Measurements from ENCODE around the gene CDH7. TPM values are rescaled to one million over a fixed set of nuclear protein-coding genes. Genes with fewer than 3 reads are reported as not detected.

The CDH7 gene
- total RNA-seq, 4 donors from 2014 or later: 0.47 TPM; not detected in 3

GRCh38 chr18:65827444-65827843 is 76.6 kb downstream of the CDH7 start:
- no peak for DNase-seq (ENCODE audit: low spot score)
- ATAC-seq (ENCODE audit: low FRiP score): no peak
- TF ChIP-seq, protein P1, sequence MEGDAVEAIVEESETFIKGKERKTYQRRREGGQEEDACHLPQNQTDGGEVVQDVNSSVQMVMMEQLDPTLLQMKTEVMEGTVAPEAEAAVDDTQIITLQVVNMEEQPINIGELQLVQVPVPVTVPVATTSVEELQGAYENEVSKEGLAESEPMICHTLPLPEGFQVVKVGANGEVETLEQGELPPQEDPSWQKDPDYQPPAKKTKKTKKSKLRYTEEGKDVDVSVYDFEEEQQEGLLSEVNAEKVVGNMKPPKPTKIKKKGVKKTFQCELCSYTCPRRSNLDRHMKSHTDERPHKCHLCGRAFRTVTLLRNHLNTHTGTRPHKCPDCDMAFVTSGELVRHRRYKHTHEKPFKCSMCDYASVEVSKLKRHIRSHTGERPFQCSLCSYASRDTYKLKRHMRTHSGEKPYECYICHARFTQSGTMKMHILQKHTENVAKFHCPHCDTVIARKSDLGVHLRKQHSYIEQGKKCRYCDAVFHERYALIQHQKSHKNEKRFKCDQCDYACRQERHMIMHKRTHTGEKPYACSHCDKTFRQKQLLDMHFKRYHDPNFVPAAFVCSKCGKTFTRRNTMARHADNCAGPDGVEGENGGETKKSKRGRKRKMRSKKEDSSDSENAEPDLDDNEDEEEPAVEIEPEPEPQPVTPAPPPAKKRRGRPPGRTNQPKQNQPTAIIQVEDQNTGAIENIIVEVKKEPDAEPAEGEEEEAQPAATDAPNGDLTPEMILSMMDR (IDR thresholded peaks at IDR 0.05): no peak

- DNase-seq (ENCODE audit: low spot score): no peak
- TF ChIP-seq, protein P1 (IDR thresholded peaks at IDR 0.05): no peak
These were observed 85.1 kb downstream of the CDH7 start for GRCh38 chr18:65835881-65836280.

GRCh38 chr18:65846107-65846506 is 95.3 kb downstream of the CDH7 start:
- DNase-seq (ENCODE audit: low spot score) (no peak), ATAC-seq (ENCODE audit: low FRiP score) (no peak)
- TF ChIP-seq, protein P1 (IDR thresholded peaks at IDR 0.05): no peak

More at GRCh38 chr18:65835881-65836280, 85.1 kb downstream of the CDH7 start:
- ATAC-seq (ENCODE audit: low FRiP score): no peak

DNA sequence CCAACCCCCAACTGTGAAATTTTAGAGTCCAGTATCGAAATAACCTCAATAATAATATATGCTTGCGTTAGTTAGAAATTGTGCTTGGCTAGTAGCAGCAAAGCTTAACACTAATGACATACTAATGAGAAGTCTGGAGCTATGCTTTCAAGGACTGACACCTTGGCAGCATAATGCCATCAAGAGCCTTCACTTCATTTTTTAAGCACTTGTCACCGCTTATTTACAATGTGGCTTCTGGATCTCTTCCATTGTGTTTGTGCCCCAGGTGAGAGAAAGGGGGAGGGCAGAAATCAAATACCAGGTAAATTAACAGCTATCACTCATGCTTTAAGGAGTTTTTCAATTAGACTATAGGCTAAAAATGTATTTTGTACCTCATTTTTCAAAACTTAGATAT is 101.5 kb downstream of the CDH7 start:
- DNase-seq (ENCODE audit: low spot score) (no peak), ATAC-seq (ENCODE audit: low FRiP score) (no peak)
- TF ChIP-seq, protein P1 (IDR thresholded peaks at IDR 0.05): no peak

DNA sequence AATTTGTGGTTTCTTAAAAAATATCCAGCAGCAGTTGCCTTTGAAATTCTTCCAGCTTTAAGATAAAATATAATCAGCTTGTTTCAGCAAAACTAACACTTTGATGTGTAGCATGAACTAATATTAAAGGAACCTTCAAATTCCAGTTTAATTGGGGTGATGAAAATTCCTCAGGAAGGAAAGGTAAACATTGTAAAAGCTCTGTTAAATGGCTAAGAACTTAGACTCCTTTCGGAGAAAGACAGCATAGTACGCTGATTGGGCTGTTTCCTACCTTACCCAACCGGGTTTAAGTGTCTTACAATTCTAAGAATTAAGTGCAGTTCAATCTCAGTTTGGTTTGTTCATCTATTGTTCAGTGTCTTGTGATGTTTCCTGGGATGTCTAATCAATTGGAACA is 108.3 kb downstream of the CDH7 start:
- ATAC-seq (ENCODE audit: low FRiP score) (no peak), DNase-seq (ENCODE audit: low spot score) (no peak)
- TF ChIP-seq, protein P1 (IDR thresholded peaks at IDR 0.05): no peak

DNA sequence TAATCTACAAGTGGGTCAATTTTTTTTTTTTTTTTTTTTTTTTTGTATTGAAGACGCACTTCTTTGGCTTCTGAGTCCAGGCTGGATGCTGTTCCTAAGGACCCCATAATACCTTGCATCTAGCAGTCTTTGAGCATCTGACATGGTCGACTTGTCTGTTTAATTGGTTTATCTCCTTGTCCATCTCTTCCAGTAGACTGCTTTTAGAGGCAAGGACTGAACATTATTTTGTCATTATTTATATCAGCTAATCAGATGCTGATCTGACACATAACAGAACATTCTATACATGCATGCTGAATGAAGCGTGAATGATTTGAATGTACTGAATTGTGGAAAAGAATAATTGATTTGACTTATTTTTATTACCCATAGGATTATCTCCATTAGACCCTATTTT is 118.7 kb downstream of the CDH7 start:
- DNase-seq (ENCODE audit: low spot score) (no peak), ATAC-seq (ENCODE audit: low FRiP score) (no peak)
- TF ChIP-seq, protein P1 (IDR thresholded peaks at IDR 0.05): no peak

GRCh38 chr18:65876310-65876709 is 125.5 kb downstream of the CDH7 start:
- DNase-seq (ENCODE audit: low spot score) (no peak), ATAC-seq (ENCODE audit: low FRiP score) (no peak)
- TF ChIP-seq, protein P1 (IDR thresholded peaks at IDR 0.05): no peak

All from omental fat pad (tissue), 4 donors.